ENCODE results near the gene GJC2.
"Not testable (repeated sequence)": the region's sequence is repeated elsewhere in the genome, so short reads cannot be mapped to it uniquely, and the experiment has no call there.

The GJC2 gene

GRCh38 chr1:228149406-228150119 is at the start of gene GJC2:
Gene GJC2 (plus strand): TSS chr1:228149930. CDS start chr1:228157759, 7,829 bp downstream.
- DNase-seq = no peak

GRCh38 chr1:228100822-228101613 is 48.7 kb upstream of the GJC2 start:
- peak; percentile 32 to 40 for DNase-seq

GRCh38 chr1:228101614-228101993 is 48.1 kb upstream of the GJC2 start:
- peak; percentile 42 to 44 for DNase-seq

- DNase-seq = peak; percentile 69 to 76
Measured at GRCh38 chr1:228101994-228102790, 47.5 kb upstream of the GJC2 start.

- peak; percentile 97 for DNase-seq
Measured at GRCh38 chr1:228102791-228103620, 46.7 kb upstream of the GJC2 start, which contains the start of gene C1orf35. Gene C1orf35 (minus strand): TSS chr1:228103325. CDS start chr1:228103227, 98 bp downstream.

GRCh38 chr1:228104526-228105269 is 45.0 kb upstream of the GJC2 start:
- DNase-seq = no peak

GRCh38 chr1:228105270-228105995 is 44.3 kb upstream of the GJC2 start:
- no peak for DNase-seq

GRCh38 chr1:228105996-228106799 is 43.5 kb upstream of the GJC2 start:
- no peak for DNase-seq

GRCh38 chr1:228106800-228107054 is 43.0 kb upstream of the GJC2 start:
- DNase-seq = no peak

- DNase-seq = no peak
Measured at GRCh38 chr1:228107636-228108035, 42.1 kb upstream of the GJC2 start.

- no peak for DNase-seq
Measured at GRCh38 chr1:228108055-228108690, 41.6 kb upstream of the GJC2 start.

- no peak for DNase-seq
Measured at GRCh38 chr1:228108742-228109072, 41.0 kb upstream of the GJC2 start.

- DNase-seq = peak; percentile 100
Measured at GRCh38 chr1:228109073-228109961, 40.4 kb upstream of the GJC2 start, which contains the start of gene MRPL55. Gene MRPL55 (minus strand): TSS chr1:228109299. CDS start chr1:228108260, 1,039 bp downstream.

- DNase-seq = no peak
Measured at GRCh38 chr1:228109962-228110488, 39.7 kb upstream of the GJC2 start.

GRCh38 chr1:228110556-228110955 is 39.2 kb upstream of the GJC2 start:
- no peak for DNase-seq

- not testable (repeated sequence) for DNase-seq
Measured at GRCh38 chr1:228111315-228111714, 38.4 kb upstream of the GJC2 start.

- DNase-seq = no peak
Measured at GRCh38 chr1:228112167-228112566, 37.6 kb upstream of the GJC2 start.

GRCh38 chr1:228112617-228113016 is 37.1 kb upstream of the GJC2 start:
- DNase-seq = no peak

All from activated T-cell treated with anti-CD3 and anti-CD28 coated beads, Interleukin-2, amount 50 U/mL, for 48 hours (primary cell).